ENCODE data around the gene C10orf67.

- TF ChIP-seq POLR2AphosphoS5 (IDR thresholded peaks at IDR 0.05) (no peak), CTCF (IDR thresholded peaks at IDR 0.05) (no peak)
Measured at GRCh38 chr10:23275355-23275754, 69.2 kb downstream of the C10orf67 start.
